Measurements from ENCODE around the gene NAA15. TPM values are rescaled to one million over a fixed set of nuclear protein-coding genes. Genes with fewer than 3 reads are reported as not detected.

Gene NAA15
- total RNA-seq, 1 experiment from 2014 or later, result 41.0 TPM

GRCh38 chr4:139300431-139301112, 733 bp upstream of the NAA15 start:
- ATAC-seq (peak; percentile 33), DNase-seq (peak; percentile 53)
- Histone ChIP-seq H3K4me2 (ENCODE audit: low read length) (peak overlapping the region; percentile 98), H3K9me3 (ENCODE audit: low read length) (no peaks in the 10 kb centered on the region), H3K36me3 (ENCODE audit: low read depth, low read length) (peaks cover 11% of the 10 kb centered on the region; the same call in 1 of the 2 replicates), H3F3A (ENCODE audit: low read length, unreplicated experiment) (peaks cover 4% of the 10 kb centered on the region), H4K20me1 (ENCODE audit: low read length) (peaks cover 27% of the 10 kb centered on the region), H2AFZ (ENCODE audit: low read length) (peak overlapping the region; percentile 94), H3K4me3 (ENCODE audit: low read length) (peak overlapping the region; percentile 99), H3K4me1 (ENCODE audit: insufficient read depth, low read length) (peaks cover 36% of the 10 kb centered on the region), H3K9me2 (replicated peaks; ENCODE audit: low read length) (no peaks in the 10 kb centered on the region), H3K27me3 (ENCODE audit: low read length) (no peaks in the 10 kb centered on the region), H3K9ac (ENCODE audit: low read length) (peak overlapping the region; percentile 97), H3K79me2 (ENCODE audit: low read length) (peaks cover 58% of the 10 kb centered on the region), H3K27ac (ENCODE audit: low read length) (peak overlapping the region; percentile 72)
- POLR2A ChIA-PET (ENCODE audit: unreplicated experiment), result interaction anchor here (0.5 to 0.6 kb wide), 2 partner anchors 122 to 213 kb away, joined by 3 to 5 read pairs; no protein-coding TSS in a partner anchor
- CTCF ChIA-PET, result interaction anchor here (0.5 kb wide), 1 partner anchor 124 kb away, joined by 3 read pairs; the partner anchor contains the start of gene ELF2
- TF ChIP-seq EZH2phosphoT487 (IDR thresholded peaks at IDR 0.05; ENCODE audit: borderline replicate concordance, low read length) (no peak), EZH2 (IDR thresholded peaks at IDR 0.05; ENCODE audit: low read length, unreplicated experiment) (no peak)
- TF ChIP-seq, protein P1, sequence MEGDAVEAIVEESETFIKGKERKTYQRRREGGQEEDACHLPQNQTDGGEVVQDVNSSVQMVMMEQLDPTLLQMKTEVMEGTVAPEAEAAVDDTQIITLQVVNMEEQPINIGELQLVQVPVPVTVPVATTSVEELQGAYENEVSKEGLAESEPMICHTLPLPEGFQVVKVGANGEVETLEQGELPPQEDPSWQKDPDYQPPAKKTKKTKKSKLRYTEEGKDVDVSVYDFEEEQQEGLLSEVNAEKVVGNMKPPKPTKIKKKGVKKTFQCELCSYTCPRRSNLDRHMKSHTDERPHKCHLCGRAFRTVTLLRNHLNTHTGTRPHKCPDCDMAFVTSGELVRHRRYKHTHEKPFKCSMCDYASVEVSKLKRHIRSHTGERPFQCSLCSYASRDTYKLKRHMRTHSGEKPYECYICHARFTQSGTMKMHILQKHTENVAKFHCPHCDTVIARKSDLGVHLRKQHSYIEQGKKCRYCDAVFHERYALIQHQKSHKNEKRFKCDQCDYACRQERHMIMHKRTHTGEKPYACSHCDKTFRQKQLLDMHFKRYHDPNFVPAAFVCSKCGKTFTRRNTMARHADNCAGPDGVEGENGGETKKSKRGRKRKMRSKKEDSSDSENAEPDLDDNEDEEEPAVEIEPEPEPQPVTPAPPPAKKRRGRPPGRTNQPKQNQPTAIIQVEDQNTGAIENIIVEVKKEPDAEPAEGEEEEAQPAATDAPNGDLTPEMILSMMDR (conservative IDR thresholded peaks at IDR 0.05; ENCODE audit: low read depth, low read length), result no peak
- intact Hi-C loops (cut with micrococcal nuclease), result loop anchor here (1.0 to 5.0 kb wide), 2 partner anchors 67 to 218 kb away; no protein-coding TSS in a partner anchor
- BruUV-seq (replicated peaks), result TSS peak; percentile 69

- peak within 1 kb of the TSS; percentile 74 for H3K27ac ChIP-seq (ENCODE audit: low read length)
- peak; percentile 37 for DNase-seq
- peaks cover 4% of the 10 kb centered on the region for H3F3A ChIP-seq (ENCODE audit: low read length, unreplicated experiment)
- peaks cover 24% of the 10 kb centered on the region for H3K4me1 ChIP-seq (ENCODE audit: insufficient read depth, low read length)
- H3K27me3 ChIP-seq (ENCODE audit: low read length), result no peaks in the 10 kb centered on the region
- H3K36me3 ChIP-seq (ENCODE audit: low read depth, low read length), result peaks cover 11% of the 10 kb centered on the region; the same call in 1 of the 2 replicates
- peak within 1 kb of the TSS; percentile 99 for H3K4me3 ChIP-seq (ENCODE audit: low read length)
- POLR2A ChIA-PET (ENCODE audit: unreplicated experiment), result interaction anchor here (0.6 kb wide), 2 partner anchors 17 to 30 kb away, joined by 4 to 5 read pairs; no protein-coding TSS in a partner anchor
- no peaks in the 10 kb centered on the region for H3K9me2 ChIP-seq (replicated peaks; ENCODE audit: low read length)
- peak within 1 kb of the TSS; percentile 97 for H3K9ac ChIP-seq (ENCODE audit: low read length)
- H3K79me2 ChIP-seq (ENCODE audit: low read length), result peaks cover 73% of the 10 kb centered on the region
- peak; percentile 39 for ATAC-seq
- BruUV-seq (replicated peaks), result TSS peak; percentile 63
- CTCF ChIA-PET, result no interaction called here
- peaks cover 37% of the 10 kb centered on the region for H4K20me1 ChIP-seq (ENCODE audit: low read length)
- intact Hi-C loops (cut with micrococcal nuclease), result loop anchor here (1.0 to 5.0 kb wide), 2 partner anchors 65 to 220 kb away; no protein-coding TSS in a partner anchor
- H3K9me3 ChIP-seq (ENCODE audit: low read length), result no peaks in the 10 kb centered on the region
- peak within 1 kb of the TSS; percentile 94 for H2AFZ ChIP-seq (ENCODE audit: low read length)
- TF ChIP-seq EZH2phosphoT487 (IDR thresholded peaks at IDR 0.05; ENCODE audit: borderline replicate concordance, low read length) (no peak), EZH2 (IDR thresholded peaks at IDR 0.05; ENCODE audit: low read length, unreplicated experiment) (no peak)
- TF ChIP-seq, protein P1 (conservative IDR thresholded peaks at IDR 0.05; ENCODE audit: low read depth, low read length), result no peak
- peak within 1 kb of the TSS; percentile 98 for H3K4me2 ChIP-seq (ENCODE audit: low read length)
These were observed 711 bp downstream of the NAA15 start, which contains the start of gene NDUFC1 for GRCh38 chr4:139301821-139302611. TSS of gene NDUFC1 (minus strand) at chr4:139302477. CDS start at chr4:139295798, 6,679 bp downstream.
